H1 (cell line): ENCODE results near the gene PML. TPM values are rescaled to one million over a fixed set of nuclear protein-coding genes. Genes with fewer than 3 reads are reported as not detected.

Experiments used
- CTCF ChIA-PET: fragments of 300-600 bp; sonication (Branson Sonifier 250); formaldehyde crosslinking; loops from one replicate; lab custom pipeline; 2021; ENCODE audit not compliant: partially characterized antibody; lab: Charles Lee
- POLR2A ChIA-PET: fragments of 300-600 bp; sonication (Branson Sonifier 250); formaldehyde crosslinking; loops from one replicate; lab custom pipeline; 2021; ENCODE audit warnings: inconsistent platforms; ENCODE audit not compliant: partially characterized antibody; lab: Charles Lee
- DNase-seq, 2 experiments: peaks; one replicate each; pipeline versions ENCODE4 v3.0.0 to v3.0.0-alpha.2; 2010 to 2022; ENCODE audit warnings: low spot score in 2 of 2, low read depth in 1 of 2, mixed read lengths in 1 of 2
- FAIRE-seq: peaks from 2 replicates; lab custom pipeline; 2011; peaks lifted over from hg19 to GRCh38; lab: Jason Lieb, UNC
- H2AFZ ChIP-seq: 2 replicates; pipeline ENCODE4 v1.8.1; 2012; ENCODE audit warnings: low read length, inconsistent platforms
- H2AK5ac ChIP-seq: 2 replicates; pipeline ENCODE4 v1.6.1; 2013; ENCODE audit warnings: low read depth, low read length
- H2BK120ac ChIP-seq: replicated peaks from 2 replicates; pipeline ENCODE3; 2013; ENCODE audit warnings: low read depth, low read length, inconsistent platforms
- H2BK12ac ChIP-seq: 2 replicates; pipeline ENCODE4 v1.6.1; 2013; ENCODE audit warnings: low read depth, low read length
- H2BK15ac ChIP-seq: 2 replicates; pipeline ENCODE4 v1.6.1; 2013; ENCODE audit warnings: low read length
- H2BK20ac ChIP-seq: 2 replicates; pipeline ENCODE4 v1.6.1; 2013; ENCODE audit warnings: low read length
- H2BK5ac ChIP-seq: 2 replicates; pipeline ENCODE4 v1.6.1; 2013; ENCODE audit warnings: low read depth, low read length
- H3K14ac ChIP-seq: 2 replicates; pipeline ENCODE4 v1.6.1; 2013; ENCODE audit warnings: inconsistent platforms; ENCODE audit not compliant: insufficient read length
- H3K18ac ChIP-seq: 2 replicates; pipeline ENCODE4 v1.6.1; 2013; ENCODE audit warnings: low read length; ENCODE audit errors: extremely low read depth
- H3K23ac ChIP-seq: 2 replicates; pipeline ENCODE4 v1.6.1; 2013; ENCODE audit warnings: inconsistent platforms; ENCODE audit not compliant: insufficient read length
- H3K23me2 ChIP-seq: 2 replicates; pipeline ENCODE4 v1.6.1; 2013; ENCODE audit warnings: low read depth, low read length
- H3K27ac ChIP-seq: 2 replicates; pipeline ENCODE4 v1.6.1; 2011; ENCODE audit warnings: low read depth, low read length, inconsistent platforms
- H3K27me3 ChIP-seq, 4 experiments: replicated peaks in 1 of 4; 1 replicate in 1 of 4; 2 replicates in 3 of 4; pipeline versions ENCODE4 v1.6.1 to v1.8.1; 2011 to 2013; ENCODE audit warnings: low read length in 3 of 4, mild to moderate bottlenecking in 3 of 4, inconsistent platforms in 2 of 4, mixed read lengths in 2 of 4, moderate library complexity in 1 of 4; ENCODE audit not compliant: control insufficient read depth in 3 of 4, insufficient read depth in 3 of 4; ENCODE audit errors: extremely low read depth in 1 of 4
- H3K36me3 ChIP-seq, 4 experiments: 2 replicates each; pipeline versions ENCODE4 v1.6.1 to v1.8.1; 2011 to 2013; ENCODE audit warnings: mild to moderate bottlenecking in 4 of 4, low read length in 3 of 4, moderate library complexity in 2 of 4, control low read depth in 1 of 4, inconsistent platforms in 1 of 4; ENCODE audit not compliant: insufficient read depth in 4 of 4, control insufficient read depth in 2 of 4
- H3K4ac ChIP-seq: replicated peaks from 2 replicates; pipeline ENCODE3; 2013; ENCODE audit warnings: low read length, low read depth, mixed read lengths, inconsistent platforms; ENCODE audit not compliant: insufficient read length
- H3K4me1 ChIP-seq, 4 experiments: replicated peaks in 1 of 4; 1 replicate in 1 of 4; 2 replicates in 3 of 4; pipeline versions ENCODE4 v1.6.1 to v1.8.1; 2011 to 2013; ENCODE audit warnings: low read length in 3 of 4, inconsistent platforms in 2 of 4, mixed read lengths in 1 of 4; ENCODE audit not compliant: insufficient read depth in 4 of 4, control insufficient read depth in 3 of 4
- H3K4me2 ChIP-seq, 2 experiments: 2 replicates each; pipeline versions ENCODE4 v1.6.1 to v1.8.1; 2011 to 2013; ENCODE audit warnings: low read depth in 2 of 2, low read length in 2 of 2, control low read depth in 1 of 2, inconsistent platforms in 1 of 2, mild to moderate bottlenecking in 1 of 2; ENCODE audit not compliant: insufficient read depth in 1 of 2
- H3K4me3 ChIP-seq, 4 experiments: fragments of 200-600, 300-600 bp in 1 of 4; sonication (generic), shearing (Covaris generic), sonication (Bioruptor Twin) in 1 of 4; 2 replicates each; pipeline versions ENCODE4 v1.5.1 to v1.8.1; 2011 to 2016; ENCODE audit warnings: low read length in 4 of 4, low read depth in 3 of 4, control low read depth in 2 of 4, inconsistent platforms in 2 of 4, mild to moderate bottlenecking in 2 of 4, mixed read lengths in 1 of 4, moderate library complexity in 1 of 4; ENCODE audit not compliant: insufficient read depth in 2 of 4; ENCODE audit errors: extremely low read depth in 1 of 4
- H3K56ac ChIP-seq: replicated peaks from 2 replicates; pipeline ENCODE3; 2013; ENCODE audit warnings: low read depth, mild to moderate bottlenecking, mixed read lengths, low read length, inconsistent platforms; ENCODE audit not compliant: insufficient read length
- H3K79me1 ChIP-seq: 2 replicates; pipeline ENCODE4 v1.6.1; 2013; ENCODE audit warnings: low read depth, low read length, control low read depth
- H3K79me2 ChIP-seq, 2 experiments: 2 replicates each; pipeline versions ENCODE4 v1.6.1 to v1.8.1; 2012 to 2013; ENCODE audit warnings: low read length in 2 of 2, mild to moderate bottlenecking in 2 of 2, inconsistent platforms in 1 of 2; ENCODE audit not compliant: insufficient read depth in 2 of 2, control insufficient read depth in 1 of 2
- H3K9ac ChIP-seq, 4 experiments: replicated peaks in 1 of 4; 1 replicate in 1 of 4; 2 replicates in 3 of 4; pipeline versions ENCODE4 v1.6.1 to v1.8.1; 2011 to 2013; ENCODE audit warnings: low read depth in 3 of 4, low read length in 3 of 4, control low read depth in 2 of 4, mild to moderate bottlenecking in 2 of 4, moderate library complexity in 2 of 4, inconsistent platforms in 1 of 4; ENCODE audit errors: extremely low read depth in 1 of 4
- H3K9me3 ChIP-seq, 2 experiments: 2 replicates each; pipeline versions ENCODE4 v1.6.1 to v1.8.1; 2012 to 2013; ENCODE audit warnings: mild to moderate bottlenecking in 2 of 2, moderate library complexity in 2 of 2, control low read depth in 1 of 2, inconsistent platforms in 1 of 2, low read depth in 1 of 2, low read length in 1 of 2, mixed read lengths in 1 of 2; ENCODE audit not compliant: insufficient read depth in 2 of 2
- H4K20me1 ChIP-seq, 2 experiments: replicated peaks in 1 of 2; 2 replicates each; pipeline versions ENCODE3 to v1.8.1; 2011 to 2013; ENCODE audit warnings: inconsistent platforms in 2 of 2, low read length in 2 of 2, mild to moderate bottlenecking in 1 of 2; ENCODE audit not compliant: insufficient read depth in 2 of 2, control insufficient read depth in 1 of 2
- H4K5ac ChIP-seq: 2 replicates; pipeline ENCODE4 v1.6.1; 2013; ENCODE audit warnings: low read length, low read depth, mixed read lengths, inconsistent platforms; ENCODE audit not compliant: insufficient read length
- H4K8ac ChIP-seq: 2 replicates; pipeline ENCODE4 v1.8.0; 2013; ENCODE audit warnings: mild to moderate bottlenecking, moderate library complexity, low read length, inconsistent platforms; ENCODE audit not compliant: insufficient read depth; ENCODE audit errors: extremely low read depth
- H4K91ac ChIP-seq: replicated peaks from 2 replicates; pipeline ENCODE3; 2013; ENCODE audit warnings: low read length, mixed read lengths, inconsistent platforms; ENCODE audit not compliant: insufficient read length
- KDM4A ChIP-seq: IDR thresholded peaks from one replicate; pipeline ENCODE4 v1.7.1; 2012; ENCODE audit warnings: low read depth, mild to moderate bottlenecking, moderate library complexity, low read length, inconsistent platforms; ENCODE audit not compliant: severe bottlenecking
- SIN3A ChIP-seq, 2 experiments: IDR thresholded peaks in 1 of 2; conservative IDR thresholded peaks in 1 of 2; 2 replicates each; pipeline ENCODE4 v1.6.1; 2011 to 2012; ENCODE audit warnings: low read length in 2 of 2, improper control_type of control experiment in 1 of 2, low read depth in 1 of 2, mild to moderate bottlenecking in 1 of 2
- SIX5 ChIP-seq: IDR thresholded peaks from 2 replicates; pipeline ENCODE4 v1.6.1; 2011; ENCODE audit warnings: mild to moderate bottlenecking, low read depth, low read length
- SRF ChIP-seq: IDR thresholded peaks from 2 replicates; pipeline ENCODE4 v1.6.1; 2011; ENCODE audit warnings: mild to moderate bottlenecking, low read depth, low read length, moderate library complexity
- WGBS, 2 experiments: shearing (Covaris generic) in 1 of 2; methylation state at CpG; one replicate each; pipeline versions ENCODE4 v1.1.6 to v1.1.7; 2013 to 2015; ENCODE audit warnings: low lambda C conversion rate in 2 of 2, mixed read lengths in 2 of 2, inconsistent platforms in 1 of 2, low coverage in 1 of 2, missing lambda C conversion rate in 1 of 2; ENCODE audit not compliant: insufficient replicate concordance in 2 of 2, insufficient coverage in 1 of 2, insufficient read length in 1 of 2; ENCODE audit errors: extremely low coverage in 1 of 2, missing lambda C conversion rate in 1 of 2; 5-methylcytosine and 5-hydroxymethylcytosine counted together
- polyA plus RNA-seq, 7 experiments: library from polyadenylated mRNA; depleted of rRNA in 3 of 7; stranded (reverse) in 5 of 7; unstranded in 2 of 7; fragments of >200 nt in 5 of 7; fragments of 200-250 nt in 2 of 7; gene quantifications; 1 replicate in 5 of 7; 2 replicates in 1 of 7; 4 replicates in 1 of 7; pipeline versions ENCODE4 v1.2.1 to v1.2.3, GENCODE V29; 2011 to 2013; ENCODE audit warnings: missing spikeins in 2 of 7, mixed read lengths in 2 of 7
- total RNA-seq: library from RNA; stranded (reverse); fragmentation: NEBNext Ultra II Directional; extraction: Animal tissue kit (Norgen Biotek cat#: 25700); gene quantifications from 2 replicates; pipeline ENCODE4 v1.2.1, GENCODE V29; 2021

PML gene
- total and polyA plus RNA-seq, 2 of the 8 experiments (the other 6 are each of a cell fraction or from before 2014, with no cell fraction given): 14.9 to 30.3 TPM

GRCh38 chr15:74038707-74039655, 44.5 kb downstream of the PML start:
- no peaks in the 10 kb centered on the region for H3K79me1 ChIP-seq
- no peak overlapping the region for H3K23ac ChIP-seq
- H3K14ac ChIP-seq: no peak overlapping the region
- DNase-seq (no peak), FAIRE-seq (no peak)
- H3K56ac ChIP-seq: no peak overlapping the region
- no peak for TF ChIP-seq SIX5
- no peak for TF ChIP-seq KDM4A
- no peak for TF ChIP-seq SIN3A (conservative IDR thresholded peaks at IDR 0.05 in 1 of 2, IDR thresholded peaks at IDR 0.05 in 1 of 2; ENCODE audit: low read depth in 1 of 2, low read length in 2 of 2)
- TF ChIP-seq SRF: no peak
- peak overlapping the region; percentile 64; the same call in 1 of the 2 replicates for H4K8ac ChIP-seq
- H3K9me3 ChIP-seq: no peaks in the 10 kb centered on the region
- no peak overlapping the region for H2BK12ac ChIP-seq
- H3K36me3 ChIP-seq: peaks cover 0 to 4% (median 0%) of the 10 kb centered on the region in 4 experiments; a peak in 3 of 8 replicates
- H3K4me3 ChIP-seq: no peak overlapping the region
- H2AK5ac ChIP-seq: no peak overlapping the region
- H2BK15ac ChIP-seq: no peak overlapping the region
- H3K27me3 ChIP-seq: no peaks in the 10 kb centered on the region
- no peak overlapping the region for H2AFZ ChIP-seq
- ChIA-PET CTCF (interaction anchor here (0.6 to 13.0 kb wide), 20 partner anchors 7 to 289 kb away, joined by 3 to 174 read pairs (median 4); partner anchors contain the start of gene PML), POLR2A (interaction anchor here (0.5 kb wide), 1 partner anchor 417 kb away, joined by 3 read pairs; no protein-coding TSS in a partner anchor)
- no peak overlapping the region for H2BK5ac ChIP-seq
- WGBS, 2 experiments: 82% methylated on average over 9 of the region's 9 CpGs; no CpG with 5 or more reads in 1 of the 2 experiments
- H3K4me1 ChIP-seq: peaks cover 0 to 7% (median 6%) of the 10 kb centered on the region in 4 experiments; a peak in 4 of 7 replicates
- H3K9ac ChIP-seq: no peak overlapping the region
- H4K91ac ChIP-seq: no peak overlapping the region
- no peak overlapping the region for H3K4me2 ChIP-seq
- no peak overlapping the region for H3K27ac ChIP-seq
- no peaks in the 10 kb centered on the region for H3K23me2 ChIP-seq
- no peak overlapping the region for H4K5ac ChIP-seq
- no peaks in the 10 kb centered on the region for H3K79me2 ChIP-seq
- no peak overlapping the region for H2BK20ac ChIP-seq
- H3K18ac ChIP-seq: no peak overlapping the region
- H2BK120ac ChIP-seq: no peak overlapping the region
- no peak overlapping the region for H3K4ac ChIP-seq
- no peaks in the 10 kb centered on the region for H4K20me1 ChIP-seq
